Activated T-cell treated with anti-CD3 and anti-CD28 coated beads, Interleukin-2, amount 50 U/mL, for 24 hours (primary cell): ENCODE measurements around the gene CCDC70.
"Not testable (repeated sequence)": the region's sequence is repeated elsewhere in the genome, so short reads cannot be mapped to it uniquely, and the experiment has no call there.

Experiments used
- DNase-seq: peaks from one replicate; pipeline ENCODE4 v3.0.0-alpha.2; 2020
- H3K27ac Mint-ChIP-seq: 2 replicates; pipeline ENCODE4 v1.8.0; 2020; ENCODE audit warnings: mild to moderate bottlenecking, mixed read lengths
- H3K27me3 Mint-ChIP-seq: 2 replicates; pipeline ENCODE4 v1.8.0; 2020; ENCODE audit warnings: mixed read lengths
- H3K36me3 Mint-ChIP-seq: 2 replicates; pipeline ENCODE4 v1.8.0; 2020; ENCODE audit warnings: low read depth, mixed read lengths
- H3K4me1 Mint-ChIP-seq: 2 replicates; pipeline ENCODE4 v1.8.0; 2020; ENCODE audit warnings: low read depth, mixed read lengths
- H3K4me3 Mint-ChIP-seq: 2 replicates; pipeline ENCODE4 v1.8.0; 2020; ENCODE audit warnings: mild to moderate bottlenecking, moderate library complexity, mixed read lengths
- H3K9me3 Mint-ChIP-seq: 2 replicates; pipeline ENCODE4 v1.8.0; 2020; ENCODE audit warnings: mixed read lengths

Gene CCDC70

DNA sequence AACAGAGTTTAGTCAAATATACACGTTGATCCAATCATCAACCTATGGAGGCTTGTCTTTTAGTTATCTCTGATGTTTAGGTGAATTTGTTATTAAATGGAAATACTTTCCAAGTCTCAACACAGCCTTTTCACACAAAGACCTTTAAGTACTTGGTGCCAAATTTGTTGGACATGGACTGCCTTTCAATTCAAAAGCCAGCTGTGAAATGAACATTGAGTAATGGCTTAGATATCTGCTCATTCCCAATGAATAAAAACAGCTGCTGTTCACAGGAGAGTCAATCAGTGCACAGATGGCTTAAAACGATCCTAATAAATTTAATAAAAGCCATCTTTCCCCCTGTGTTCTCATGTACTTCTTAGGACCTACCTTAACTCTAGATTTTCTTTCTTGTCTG lies 37.9 kb upstream of the CCDC70 start:
- no peak for DNase-seq
- Mint-ChIP-seq H3K36me3 (no peaks in the 10 kb centered on the region), H3K27ac (peak overlapping the region; percentile 96), H3K4me1 (peaks cover 99% of the 10 kb centered on the region), H3K27me3 (no peaks in the 10 kb centered on the region), H3K4me3 (peak overlapping the region; percentile 53), H3K9me3 (no peaks in the 10 kb centered on the region)

- not testable (repeated sequence) for H3K27me3 Mint-ChIP-seq, H3K9me3 Mint-ChIP-seq, H3K36me3 Mint-ChIP-seq
- peak overlapping the region; percentile 96 for H3K27ac Mint-ChIP-seq
- peaks cover 98% of the 10 kb centered on the region for H3K4me1 Mint-ChIP-seq
- H3K4me3 Mint-ChIP-seq: peak overlapping the region; percentile 53
- peak; percentile 46 for DNase-seq
Measured at GRCh38 chr13:51824712-51825111, 37.1 kb upstream of the CCDC70 start.

- Mint-ChIP-seq H3K36me3 (no peaks in the 10 kb centered on the region), H3K9me3 (no peaks in the 10 kb centered on the region), H3K27me3 (no peaks in the 10 kb centered on the region), H3K4me1 (peaks cover 97% of the 10 kb centered on the region), H3K4me3 (peak overlapping the region; percentile 53), H3K27ac (peak overlapping the region; percentile 96)
- DNase-seq: peak; percentile 5
Measured at GRCh38 chr13:51825165-51825592, 36.6 kb upstream of the CCDC70 start.

DNA sequence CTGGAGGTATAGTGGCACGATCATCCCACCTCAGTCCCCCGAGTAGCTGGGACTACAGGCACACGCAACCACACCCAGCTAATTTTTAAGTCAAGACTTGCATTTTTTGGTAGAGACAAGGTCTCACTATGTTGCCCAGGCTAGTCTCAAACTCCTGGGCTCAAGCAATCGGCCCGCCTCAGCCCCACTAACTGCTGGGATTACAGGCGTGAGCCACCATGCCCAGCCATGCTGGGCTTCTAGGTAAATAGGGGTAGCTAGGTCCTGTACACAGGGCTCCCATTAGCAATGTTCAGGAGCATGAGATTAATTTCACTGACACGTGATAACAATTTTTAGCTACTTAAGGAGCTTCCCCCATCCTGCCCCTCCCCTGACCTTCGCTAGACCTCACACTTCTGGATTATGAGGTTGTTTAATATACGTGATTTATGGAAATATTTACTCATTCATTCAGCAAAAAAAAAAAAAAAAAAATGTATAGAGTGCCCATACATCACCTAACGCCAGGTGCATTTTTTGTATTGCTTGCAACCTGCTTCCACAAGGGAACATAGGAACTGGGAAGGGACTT lies 36.0 kb upstream of the CCDC70 start:
- peak; percentile 42 for DNase-seq
- H3K9me3 Mint-ChIP-seq: no peaks in the 10 kb centered on the region
- H3K36me3 Mint-ChIP-seq: no peaks in the 10 kb centered on the region
- H3K27me3 Mint-ChIP-seq: no peaks in the 10 kb centered on the region
- peak overlapping the region; percentile 96 for H3K27ac Mint-ChIP-seq
- H3K4me1 Mint-ChIP-seq: peaks cover 94% of the 10 kb centered on the region
- H3K4me3 Mint-ChIP-seq: peak overlapping the region; percentile 53

DNA sequence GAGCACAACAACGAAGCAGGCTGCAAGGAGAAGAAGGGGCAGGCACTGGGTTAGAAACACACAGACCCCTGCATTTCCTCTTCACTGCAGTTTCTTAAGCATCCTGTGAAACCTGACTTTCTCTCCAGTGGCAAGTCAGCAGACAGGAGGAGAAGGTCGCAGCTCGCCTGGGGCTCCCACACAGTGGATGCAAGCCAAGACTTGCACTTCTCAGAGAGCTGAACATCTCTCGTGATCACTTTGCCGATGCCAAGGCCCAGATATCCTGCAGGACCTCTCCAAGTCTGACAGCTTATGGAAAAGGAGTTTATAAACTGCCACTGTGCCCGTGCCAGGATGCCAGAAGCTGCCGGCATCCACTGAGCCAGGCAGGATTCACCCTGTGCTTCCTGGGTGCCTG lies 35.2 kb upstream of the CCDC70 start:
- H3K9me3 Mint-ChIP-seq: no peaks in the 10 kb centered on the region
- H3K27me3 Mint-ChIP-seq: no peaks in the 10 kb centered on the region
- H3K36me3 Mint-ChIP-seq: no peaks in the 10 kb centered on the region
- peaks cover 86% of the 10 kb centered on the region for H3K4me1 Mint-ChIP-seq
- peak; percentile 54 for DNase-seq
- peak overlapping the region; percentile 53 for H3K4me3 Mint-ChIP-seq
- H3K27ac Mint-ChIP-seq: peak overlapping the region; percentile 96

DNA sequence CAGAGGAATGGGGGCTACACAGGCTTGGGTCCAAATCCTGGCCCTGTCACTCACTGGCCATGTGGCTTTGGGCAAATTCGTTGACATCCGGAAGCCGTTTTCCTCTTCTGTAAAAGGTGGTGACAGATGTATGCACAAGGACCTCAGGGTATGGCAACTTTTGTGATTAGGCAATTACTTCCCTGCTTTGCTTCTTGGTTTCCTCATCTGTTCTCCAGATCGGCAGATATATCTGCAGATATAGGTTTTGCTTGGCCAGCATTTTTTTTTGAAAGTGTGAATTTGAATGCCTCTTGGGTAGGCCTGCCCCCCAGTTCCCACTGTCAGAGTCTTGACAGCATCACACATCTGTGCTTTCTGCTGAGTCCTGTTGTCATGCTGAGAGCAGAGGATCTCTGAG lies 34.5 kb upstream of the CCDC70 start:
- H3K27ac Mint-ChIP-seq: peak overlapping the region; percentile 96
- H3K27me3 Mint-ChIP-seq: no peaks in the 10 kb centered on the region
- H3K4me3 Mint-ChIP-seq: no peak overlapping the region
- H3K9me3 Mint-ChIP-seq: no peaks in the 10 kb centered on the region
- no peaks in the 10 kb centered on the region for H3K36me3 Mint-ChIP-seq
- H3K4me1 Mint-ChIP-seq: peaks cover 85% of the 10 kb centered on the region
- DNase-seq: peak; percentile 22

DNA sequence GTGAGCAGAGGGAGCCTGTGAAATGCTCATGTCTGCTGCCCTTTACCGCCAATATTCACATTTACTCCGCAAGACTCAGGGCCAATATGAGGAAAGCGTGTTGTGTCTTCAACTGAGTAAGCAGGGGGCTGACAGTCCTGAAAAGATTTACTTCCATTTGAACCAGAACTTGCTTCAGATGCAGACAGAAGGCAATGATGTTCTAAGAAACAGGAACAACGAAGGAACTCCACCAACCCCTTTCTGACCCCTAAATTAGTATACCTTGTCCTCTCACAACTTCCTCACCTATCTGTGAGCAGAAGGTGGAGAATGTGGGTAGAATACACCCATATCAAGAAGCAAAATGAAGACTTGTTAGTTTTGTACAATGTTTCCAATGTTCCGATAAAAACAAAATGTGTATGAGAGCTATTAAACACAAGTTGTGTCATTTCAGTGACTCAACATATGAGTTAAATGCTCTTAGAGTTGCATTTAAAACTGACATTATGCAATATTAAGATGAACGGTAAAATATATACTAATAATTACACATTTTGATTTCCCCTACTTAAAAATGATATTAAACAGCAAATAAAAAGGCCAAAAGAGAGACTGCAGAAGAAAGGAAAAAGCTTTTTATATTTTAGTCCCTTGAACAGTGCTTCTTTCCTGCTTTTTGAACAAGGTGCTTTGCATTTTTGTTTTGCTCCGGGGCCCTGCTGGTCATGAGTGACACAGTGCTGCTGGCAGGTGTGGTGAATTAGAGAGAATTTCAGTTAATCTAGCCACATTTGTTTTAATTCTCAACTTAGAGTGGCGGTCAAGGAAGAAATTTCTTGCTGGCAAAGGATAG lies 32.8 kb upstream of the CCDC70 start:
- Mint-ChIP-seq H3K4me1 (peaks cover 73% of the 10 kb centered on the region), H3K27ac (peak overlapping the region; percentile 42)
- DNase-seq: no peak

GRCh38 chr13:51829568-51829899 lies 32.2 kb upstream of the CCDC70 start:
- Mint-ChIP-seq H3K9me3 (no peaks in the 10 kb centered on the region), H3K27me3 (no peaks in the 10 kb centered on the region), H3K36me3 (no peaks in the 10 kb centered on the region), H3K27ac (peak overlapping the region; percentile 42), H3K4me3 (no peak overlapping the region), H3K4me1 (peaks cover 68% of the 10 kb centered on the region)
- peak; percentile 19 for DNase-seq

More for the DNA sequence above, 32.8 kb upstream of the CCDC70 start:
- Mint-ChIP-seq H3K27me3 (no peaks in the 10 kb centered on the region), H3K9me3 (no peaks in the 10 kb centered on the region), H3K36me3 (no peaks in the 10 kb centered on the region), H3K4me3 (no peak overlapping the region)

- peaks cover 49% of the 10 kb centered on the region for H3K4me1 Mint-ChIP-seq
- no peaks in the 10 kb centered on the region for H3K27me3 Mint-ChIP-seq
- DNase-seq: peak; percentile 22
- H3K27ac Mint-ChIP-seq: no peak overlapping the region
- H3K36me3 Mint-ChIP-seq: no peaks in the 10 kb centered on the region
- H3K9me3 Mint-ChIP-seq: no peaks in the 10 kb centered on the region
- no peak overlapping the region for H3K4me3 Mint-ChIP-seq
Measured at GRCh38 chr13:51831519-51831918, 30.2 kb upstream of the CCDC70 start.

GRCh38 chr13:51832471-51833152 lies 29.2 kb upstream of the CCDC70 start:
- DNase-seq: peak; percentile 54
- Mint-ChIP-seq H3K9me3 (no peaks in the 10 kb centered on the region), H3K27me3 (no peaks in the 10 kb centered on the region), H3K4me3 (no peak overlapping the region), H3K36me3 (no peaks in the 10 kb centered on the region), H3K4me1 (peaks cover 47% of the 10 kb centered on the region), H3K27ac (no peak overlapping the region)

- Mint-ChIP-seq H3K4me1 (peaks cover 47% of the 10 kb centered on the region), H3K36me3 (no peaks in the 10 kb centered on the region), H3K27ac (no peak overlapping the region), H3K27me3 (no peaks in the 10 kb centered on the region), H3K4me3 (no peak overlapping the region), H3K9me3 (no peaks in the 10 kb centered on the region)
- no peak for DNase-seq
Measured at GRCh38 chr13:51833980-51834379, 27.8 kb upstream of the CCDC70 start.

DNA sequence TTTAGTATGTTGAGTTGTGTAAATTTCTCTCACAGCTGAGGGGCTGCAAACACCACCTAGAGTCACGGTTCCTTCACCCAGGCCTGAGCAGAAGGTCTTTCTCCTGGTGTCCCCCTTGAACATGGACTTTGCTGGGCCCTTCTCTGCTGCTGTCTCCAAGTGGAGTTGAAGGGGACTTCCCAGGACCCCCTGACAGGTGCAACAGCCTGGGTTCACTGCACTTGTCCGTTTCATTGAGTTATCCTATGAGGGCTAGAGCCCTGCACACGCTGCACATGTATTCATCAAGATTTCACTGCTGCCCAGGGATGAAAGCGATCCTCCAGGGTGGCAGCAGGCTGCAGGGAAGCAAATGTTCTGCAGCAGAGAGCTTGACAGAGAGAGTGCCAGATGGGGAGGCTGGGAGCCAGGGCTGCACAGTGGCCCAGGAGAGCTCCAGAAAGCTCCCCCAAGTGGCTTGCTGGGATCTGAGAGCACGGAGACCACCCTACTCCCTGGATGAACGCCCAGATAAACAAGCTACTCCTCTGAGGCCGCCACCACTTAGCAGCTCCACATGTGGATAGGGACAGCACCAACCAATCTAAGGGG lies 27.1 kb upstream of the CCDC70 start:
- Mint-ChIP-seq H3K27ac (no peak overlapping the region), H3K4me1 (peaks cover 40% of the 10 kb centered on the region), H3K9me3 (no peaks in the 10 kb centered on the region), H3K36me3 (no peaks in the 10 kb centered on the region), H3K27me3 (no peaks in the 10 kb centered on the region), H3K4me3 (no peak overlapping the region)
- peak; percentile 19 for DNase-seq

GRCh38 chr13:51837016-51837415 lies 24.8 kb upstream of the CCDC70 start:
- no peaks in the 10 kb centered on the region for H3K9me3 Mint-ChIP-seq
- DNase-seq: no peak
- H3K4me1 Mint-ChIP-seq: peaks cover 29% of the 10 kb centered on the region
- H3K27ac Mint-ChIP-seq: no peak overlapping the region
- H3K27me3 Mint-ChIP-seq: peaks cover 2% of the 10 kb centered on the region
- no peak overlapping the region for H3K4me3 Mint-ChIP-seq
- no peaks in the 10 kb centered on the region for H3K36me3 Mint-ChIP-seq

GRCh38 chr13:51838240-51838846 lies 23.4 kb upstream of the CCDC70 start:
- Mint-ChIP-seq H3K27ac (peak overlapping the region; percentile 56), H3K27me3 (peaks cover 2% of the 10 kb centered on the region), H3K9me3 (no peaks in the 10 kb centered on the region), H3K36me3 (no peaks in the 10 kb centered on the region), H3K4me1 (peaks cover 22% of the 10 kb centered on the region), H3K4me3 (no peak overlapping the region)
- no peak for DNase-seq
